ENCODE results near the gene SEMA5A. TPM values are rescaled to one million over a fixed set of nuclear protein-coding genes. Genes with fewer than 3 reads are reported as not detected.

The SEMA5A gene
- polyA plus RNA-seq, 1 experiment = 98.4 TPM

- TF ChIP-seq CTCF (IDR thresholded peaks at IDR 0.05; ENCODE audit: insufficient read depth, low read depth, low read length) = no peak
- ChIA-PET POLR2A (no interaction called here), CTCF (interaction anchor here (0.5 to 0.9 kb wide), 3 partner anchors 28 to 208 kb away, joined by 3 to 7 read pairs (median 3); no protein-coding TSS in a partner anchor)
- no peak overlapping the region for H3K4me3 ChIP-seq (ENCODE audit: low read depth, low read length)
- H3K27me3 ChIP-seq (ENCODE audit: control insufficient read depth, insufficient read depth, low read length) = no peaks in the 10 kb centered on the region
- peaks cover 8% of the 10 kb centered on the region for H3K36me3 ChIP-seq (ENCODE audit: control insufficient read depth, insufficient read depth, low read length)
- DNase-seq (ENCODE audit: low read depth) = no peak
Measured at GRCh38 chr5:9335754-9336495, 209.9 kb downstream of the SEMA5A start.

GRCh38 chr5:9335269-9335668 lies 210.6 kb downstream of the SEMA5A start:
- POLR2A ChIA-PET = no interaction called here
- CTCF ChIA-PET = interaction anchor here (0.6 to 0.9 kb wide), 2 partner anchors 28 to 209 kb away, joined by 3 read pairs; no protein-coding TSS in a partner anchor

GRCh38 chr5:9332026-9332425 lies 213.8 kb downstream of the SEMA5A start:
- Histone ChIP-seq H3K36me3 (ENCODE audit: control insufficient read depth, insufficient read depth, low read length) (peaks cover 8% of the 10 kb centered on the region), H3K4me3 (ENCODE audit: low read depth, low read length) (no peak overlapping the region), H3K27me3 (ENCODE audit: control insufficient read depth, insufficient read depth, low read length) (no peaks in the 10 kb centered on the region)
- ChIA-PET CTCF (interaction anchor here (0.7 kb wide), 1 partner anchor 9 kb away, joined by 3 read pairs; no protein-coding TSS in a partner anchor), POLR2A (no interaction called here)
- DNase-seq (ENCODE audit: low read depth) = no peak
- TF ChIP-seq CTCF (IDR thresholded peaks at IDR 0.05; ENCODE audit: insufficient read depth, low read depth, low read length) = no peak

More at GRCh38 chr5:9335269-9335668, 210.6 kb downstream of the SEMA5A start:
- Histone ChIP-seq H3K36me3 (ENCODE audit: control insufficient read depth, insufficient read depth, low read length) (peaks cover 8% of the 10 kb centered on the region), H3K27me3 (ENCODE audit: control insufficient read depth, insufficient read depth, low read length) (no peaks in the 10 kb centered on the region), H3K4me3 (ENCODE audit: low read depth, low read length) (no peak overlapping the region)
- TF ChIP-seq CTCF (IDR thresholded peaks at IDR 0.05; ENCODE audit: insufficient read depth, low read depth, low read length) = no peak
- no peak for DNase-seq (ENCODE audit: low read depth)

GRCh38 chr5:9331372-9331771 lies 214.5 kb downstream of the SEMA5A start:
- Histone ChIP-seq H3K36me3 (ENCODE audit: control insufficient read depth, insufficient read depth, low read length) (peaks cover 8% of the 10 kb centered on the region), H3K4me3 (ENCODE audit: low read depth, low read length) (no peak overlapping the region), H3K27me3 (ENCODE audit: control insufficient read depth, insufficient read depth, low read length) (no peaks in the 10 kb centered on the region)
- CTCF ChIA-PET = interaction anchor here (1.0 kb wide), 1 partner anchor 10 kb away, joined by 3 read pairs; no protein-coding TSS in a partner anchor
- no peak for DNase-seq (ENCODE audit: low read depth)
- POLR2A ChIA-PET = no interaction called here
- no peak for TF ChIP-seq CTCF (IDR thresholded peaks at IDR 0.05; ENCODE audit: insufficient read depth, low read depth, low read length)

GRCh38 chr5:9329125-9329524 lies 216.8 kb downstream of the SEMA5A start:
- Histone ChIP-seq H3K4me3 (ENCODE audit: low read depth, low read length) (no peak overlapping the region), H3K27me3 (ENCODE audit: control insufficient read depth, insufficient read depth, low read length) (no peaks in the 10 kb centered on the region), H3K36me3 (ENCODE audit: control insufficient read depth, insufficient read depth, low read length) (peaks cover 8% of the 10 kb centered on the region)
- CTCF ChIA-PET = no interaction called here
- TF ChIP-seq CTCF (IDR thresholded peaks at IDR 0.05; ENCODE audit: insufficient read depth, low read depth, low read length) = no peak
- POLR2A ChIA-PET = no interaction called here
- DNase-seq (ENCODE audit: low read depth) = no peak

All from BJ (cell line).